Erythroblast (primary cell): Measurements from ENCODE around the gene DNMT3B.

Source experiments
- GATA1 ChIP-seq: IDR thresholded peaks from 2 replicates; pipeline ENCODE4 v1.6.1; 2011; ENCODE audit warnings: low read depth, mild to moderate bottlenecking, control low read depth, low read length, moderate library complexity
- POLR2A ChIP-seq: IDR thresholded peaks from 2 replicates; pipeline ENCODE4 v1.6.1; 2011; ENCODE audit warnings: mild to moderate bottlenecking, low read length

DNA sequence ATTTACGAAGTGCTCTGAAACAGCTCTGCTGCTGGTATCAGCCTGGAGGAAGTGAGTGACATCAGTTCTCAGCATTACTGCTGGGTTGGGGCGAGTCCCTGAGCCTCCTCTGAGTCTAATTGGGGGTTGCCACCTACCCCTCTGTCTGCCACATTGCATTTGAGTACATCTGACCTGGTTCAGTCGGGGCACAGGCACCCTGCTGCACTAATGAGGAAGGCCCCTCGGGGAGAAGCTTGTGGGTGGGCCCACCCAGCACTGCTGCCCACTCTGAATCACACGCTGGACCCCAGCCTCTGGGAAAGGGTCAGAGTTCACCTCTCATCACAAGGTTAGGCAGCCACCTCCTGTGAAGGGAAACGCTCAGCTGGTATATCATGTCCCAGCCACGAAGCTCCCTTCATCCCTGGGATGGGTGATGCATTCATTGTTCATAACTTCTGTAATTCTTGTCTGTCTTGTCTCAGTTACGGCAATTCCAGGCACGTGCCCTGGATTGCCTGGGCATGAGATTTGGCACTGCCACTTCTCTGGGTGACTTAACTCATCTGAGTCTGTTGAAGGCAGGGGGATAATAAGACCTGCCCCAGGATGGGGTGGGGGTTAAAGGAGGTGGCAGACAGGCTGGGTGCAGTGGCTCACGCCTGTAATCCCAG lies 13.3 kb downstream of the DNMT3B start:
- TF ChIP-seq POLR2A, result no peak
- no peak for TF ChIP-seq GATA1
